Esophagus squamous epithelium (tissue), 5 donors: Measurements from ENCODE around the gene HOATZ. TPM values are rescaled to one million over a fixed set of nuclear protein-coding genes. Genes with fewer than 3 reads are reported as not detected.

Experiments used
- DNase-seq: peaks from one replicate; lab custom pipeline; 2025; lab: John Stamatoyannopoulos, UW
- H3K27ac ChIP-seq, 4 donors: fragments of 200-600 bp; sonication (generic); one replicate each; pipeline ENCODE4 v1.5.1; 2016 to 2019; ENCODE audit warnings: mild to moderate bottlenecking in 1 of 4
- H3K27me3 ChIP-seq, 4 donors: fragments of 200-600 bp; sonication (generic); 1 replicate in 3 of 4; 2 replicates in 1 of 4; pipeline versions ENCODE4 v1.5.1 to v1.6.0; 2017 to 2021; ENCODE audit warnings: antibody characterized with exemption in 1 of 4
- H3K36me3 ChIP-seq, 3 donors: fragments of 200-600 bp; sonication (generic); one replicate each; pipeline ENCODE4 v1.5.1; 2016 to 2019
- H3K4me1 ChIP-seq, 3 donors: fragments of 200-600 bp; sonication (generic); one replicate each; pipeline ENCODE4 v1.5.1; 2017 to 2019
- H3K4me3 ChIP-seq, 4 donors: fragments of 200-600 bp; sonication (generic); 1 replicate in 3 of 4; 2 replicates in 1 of 4; pipeline ENCODE4 v1.5.1; 2016 to 2019; ENCODE audit warnings: mild to moderate bottlenecking in 2 of 4, moderate library complexity in 1 of 4
- H3K9me3 ChIP-seq, 3 donors: fragments of 200-600 bp; sonication (generic); one replicate each; pipeline ENCODE4 v1.5.1; 2016 to 2019
- POLR2A ChIP-seq, 4 donors: fragments of 450-650 bp; IDR thresholded peaks; one replicate each; pipeline ENCODE4 v1.6.1; 2017; ENCODE audit warnings: antibody characterized with exemption in 4 of 4, mild to moderate bottlenecking in 4 of 4, moderate library complexity in 3 of 4
- WGBS, 2 donors: methylation state at CpG; one replicate each; pipeline ENCODE4 v1.1.5; 2018; 5-methylcytosine and 5-hydroxymethylcytosine counted together
- intact Hi-C: fragments of 100-400 bp; cut with DNase I; formaldehyde crosslinking; loops from one replicate; pipeline ENCODE4 v1.15.0; 2022
- total RNA-seq, 4 donors: library from RNA; depleted of rRNA; stranded (reverse); fragments of >200 nt; gene quantifications; one replicate each; pipeline ENCODE4 v1.1.0, GENCODE V29; 2016
- TF ChIP-seq, protein P1 (sequence below), 6 experiments: fragments of 450-650 bp in 4 of 6; fragments of 200-600 bp in 2 of 6; sonication (generic) in 2 of 6; IDR thresholded peaks; one replicate each; pipeline ENCODE4 v1.5.1; 2016 to 2019; ENCODE audit warnings: antibody characterized with exemption in 6 of 6, mild to moderate bottlenecking in 4 of 6, moderate library complexity in 4 of 6
- donor health status: DM: yes; HTN: yes; CAD: no.

HOATZ gene
- total RNA-seq, 4 donors from 2014 or later: not detected

DNA sequence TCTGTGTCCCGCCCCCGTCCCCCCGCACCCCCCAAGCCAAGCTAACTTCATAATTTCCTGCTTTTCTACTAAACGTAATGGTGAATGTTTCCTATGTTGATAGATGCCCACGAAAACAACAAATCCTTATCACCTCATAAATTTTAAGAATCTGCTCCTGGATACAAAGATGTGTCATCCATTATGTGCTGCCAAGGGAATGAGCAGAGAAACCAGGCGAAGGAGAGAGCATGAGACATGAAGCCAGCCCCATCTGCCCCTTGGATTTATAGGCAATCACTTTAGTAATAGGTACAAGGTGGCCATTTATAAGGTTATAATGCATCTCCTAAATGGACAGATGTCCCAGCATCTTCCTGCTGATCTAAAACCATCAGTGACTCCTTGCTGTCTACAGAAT is 56.2 kb downstream of the HOATZ start:
- peaks cover 0 to 19% (median 13%) of the 10 kb centered on the region in 3 donors for H3K4me1 ChIP-seq
- no peak overlapping the region for H3K4me3 ChIP-seq
- intact Hi-C loops: no loop called here
- H3K36me3 ChIP-seq: no peaks in the 10 kb centered on the region
- TF ChIP-seq POLR2A (IDR thresholded peaks at IDR 0.05): no peak
- TF ChIP-seq, protein P1, sequence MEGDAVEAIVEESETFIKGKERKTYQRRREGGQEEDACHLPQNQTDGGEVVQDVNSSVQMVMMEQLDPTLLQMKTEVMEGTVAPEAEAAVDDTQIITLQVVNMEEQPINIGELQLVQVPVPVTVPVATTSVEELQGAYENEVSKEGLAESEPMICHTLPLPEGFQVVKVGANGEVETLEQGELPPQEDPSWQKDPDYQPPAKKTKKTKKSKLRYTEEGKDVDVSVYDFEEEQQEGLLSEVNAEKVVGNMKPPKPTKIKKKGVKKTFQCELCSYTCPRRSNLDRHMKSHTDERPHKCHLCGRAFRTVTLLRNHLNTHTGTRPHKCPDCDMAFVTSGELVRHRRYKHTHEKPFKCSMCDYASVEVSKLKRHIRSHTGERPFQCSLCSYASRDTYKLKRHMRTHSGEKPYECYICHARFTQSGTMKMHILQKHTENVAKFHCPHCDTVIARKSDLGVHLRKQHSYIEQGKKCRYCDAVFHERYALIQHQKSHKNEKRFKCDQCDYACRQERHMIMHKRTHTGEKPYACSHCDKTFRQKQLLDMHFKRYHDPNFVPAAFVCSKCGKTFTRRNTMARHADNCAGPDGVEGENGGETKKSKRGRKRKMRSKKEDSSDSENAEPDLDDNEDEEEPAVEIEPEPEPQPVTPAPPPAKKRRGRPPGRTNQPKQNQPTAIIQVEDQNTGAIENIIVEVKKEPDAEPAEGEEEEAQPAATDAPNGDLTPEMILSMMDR (IDR thresholded peaks at IDR 0.05): no peak
- WGBS, 2 donors: 68 to 82% methylated on average over 6 of the region's 6 CpGs
- H3K27ac ChIP-seq: no peak overlapping the region
- no peaks in the 10 kb centered on the region for H3K27me3 ChIP-seq
- no peaks in the 10 kb centered on the region for H3K9me3 ChIP-seq
- no peak for DNase-seq

DNA sequence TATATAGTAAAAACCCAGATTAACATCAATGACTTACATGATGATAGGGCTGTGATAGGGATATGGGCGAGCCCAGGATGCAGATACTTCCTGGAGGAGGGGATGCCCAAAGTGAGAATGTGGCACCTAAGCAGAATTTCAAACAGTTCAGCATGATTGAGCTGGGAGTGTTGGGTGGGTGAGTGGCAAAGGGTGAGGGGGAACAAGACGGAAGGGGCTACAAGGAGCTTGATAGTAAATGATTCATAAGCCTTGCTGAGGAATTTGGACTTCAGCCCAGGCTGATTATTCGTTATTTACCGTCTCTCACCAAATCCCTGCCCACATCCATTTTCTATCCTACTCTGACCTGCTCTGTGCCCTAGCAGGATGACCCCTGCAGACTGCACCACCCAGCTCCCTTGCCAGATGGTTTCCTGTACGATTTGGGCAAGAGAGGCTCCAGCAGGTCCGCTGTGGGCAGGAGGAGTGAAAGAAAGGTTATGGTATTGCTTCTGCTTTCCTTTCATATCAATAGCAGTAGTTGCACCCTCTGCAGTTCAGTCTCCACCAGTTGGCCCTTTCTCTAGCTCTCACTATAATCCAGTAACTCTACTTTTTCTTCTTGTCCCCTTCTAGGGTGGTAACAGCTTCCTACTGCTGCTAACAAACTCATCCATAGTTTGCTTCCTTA is 57.4 kb downstream of the HOATZ start:
- DNase-seq: no peak
- H3K27ac ChIP-seq: no peak overlapping the region
- TF ChIP-seq POLR2A (IDR thresholded peaks at IDR 0.05): no peak
- TF ChIP-seq, protein P1 (IDR thresholded peaks at IDR 0.05): no peak
- H3K27me3 ChIP-seq: no peaks in the 10 kb centered on the region
- H3K4me1 ChIP-seq: peaks cover 0 to 19% (median 13%) of the 10 kb centered on the region in 3 donors
- H3K4me3 ChIP-seq: no peak overlapping the region
- intact Hi-C loops: no loop called here
- WGBS, 2 donors: 44 to 53% methylated on average over 6 of the region's 6 CpGs
- no peaks in the 10 kb centered on the region for H3K9me3 ChIP-seq
- no peaks in the 10 kb centered on the region for H3K36me3 ChIP-seq

DNA sequence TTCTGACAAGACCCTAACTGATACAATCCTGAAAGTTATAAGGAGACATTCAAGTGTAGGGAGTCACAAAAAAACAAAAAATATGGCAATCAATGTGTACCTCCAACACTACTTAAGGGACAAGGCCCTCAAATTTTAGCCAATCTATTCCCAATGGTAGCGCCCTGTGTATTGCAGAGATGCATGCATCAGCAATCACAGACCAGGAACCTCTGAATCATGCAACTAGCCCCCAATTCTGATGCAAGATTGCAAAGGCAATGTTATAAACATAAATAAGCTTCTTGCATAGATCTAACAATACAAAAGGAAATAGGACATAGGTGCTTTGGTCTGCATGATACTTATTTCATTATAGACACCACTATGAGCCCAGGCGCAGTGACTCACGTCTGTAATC is 58.0 kb downstream of the HOATZ start:
- 91 to 100% methylated on average over 2 to 3 of the region's 3 CpGs for WGBS, 2 donors
- H3K27me3 ChIP-seq: no peaks in the 10 kb centered on the region
- no peak for DNase-seq
- H3K36me3 ChIP-seq: no peaks in the 10 kb centered on the region
- H3K4me1 ChIP-seq: peaks cover 0 to 19% (median 13%) of the 10 kb centered on the region in 3 donors
- intact Hi-C loops: no loop called here
- H3K4me3 ChIP-seq: no peak overlapping the region
- TF ChIP-seq POLR2A (IDR thresholded peaks at IDR 0.05): no peak
- TF ChIP-seq, protein P1 (IDR thresholded peaks at IDR 0.05): no peak
- H3K27ac ChIP-seq: no peak overlapping the region
- H3K9me3 ChIP-seq: no peaks in the 10 kb centered on the region

DNA sequence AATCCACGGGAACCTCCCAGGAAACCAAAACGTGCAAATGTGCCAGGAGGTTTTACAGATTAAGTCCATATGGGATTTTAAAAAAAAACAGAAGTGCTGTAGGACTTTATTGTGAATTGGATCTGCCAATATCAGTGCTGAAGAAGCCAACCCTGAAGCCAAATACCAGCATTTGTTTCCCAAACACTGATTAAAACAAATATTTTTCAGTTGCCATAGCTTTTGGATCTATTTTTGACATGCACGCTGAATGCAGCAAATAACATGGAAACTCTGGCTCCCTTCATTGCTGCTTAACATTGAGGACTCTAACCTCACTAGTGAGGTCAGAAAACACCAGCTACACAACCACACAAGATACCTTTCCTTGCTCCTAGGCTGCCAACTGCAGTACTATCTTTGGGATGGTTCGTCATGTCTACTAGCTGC is 59.3 kb downstream of the HOATZ start:
- no peak for TF ChIP-seq POLR2A (IDR thresholded peaks at IDR 0.05)
- TF ChIP-seq, protein P1 (IDR thresholded peaks at IDR 0.05): no peak
- no peaks in the 10 kb centered on the region for H3K36me3 ChIP-seq
- H3K27ac ChIP-seq: peak overlapping the region in 1 of 4 donors; percentile 4
- no peaks in the 10 kb centered on the region for H3K27me3 ChIP-seq
- intact Hi-C loops: no loop called here
- no peak for DNase-seq
- peaks cover 0 to 19% (median 13%) of the 10 kb centered on the region in 3 donors for H3K4me1 ChIP-seq
- peak overlapping the region in 2 of 4 donors; percentile 20 to 45 for H3K4me3 ChIP-seq
- WGBS, 2 donors: 33 to 34% methylated on average over 4 of the region's 4 CpGs
- no peaks in the 10 kb centered on the region for H3K9me3 ChIP-seq

DNA sequence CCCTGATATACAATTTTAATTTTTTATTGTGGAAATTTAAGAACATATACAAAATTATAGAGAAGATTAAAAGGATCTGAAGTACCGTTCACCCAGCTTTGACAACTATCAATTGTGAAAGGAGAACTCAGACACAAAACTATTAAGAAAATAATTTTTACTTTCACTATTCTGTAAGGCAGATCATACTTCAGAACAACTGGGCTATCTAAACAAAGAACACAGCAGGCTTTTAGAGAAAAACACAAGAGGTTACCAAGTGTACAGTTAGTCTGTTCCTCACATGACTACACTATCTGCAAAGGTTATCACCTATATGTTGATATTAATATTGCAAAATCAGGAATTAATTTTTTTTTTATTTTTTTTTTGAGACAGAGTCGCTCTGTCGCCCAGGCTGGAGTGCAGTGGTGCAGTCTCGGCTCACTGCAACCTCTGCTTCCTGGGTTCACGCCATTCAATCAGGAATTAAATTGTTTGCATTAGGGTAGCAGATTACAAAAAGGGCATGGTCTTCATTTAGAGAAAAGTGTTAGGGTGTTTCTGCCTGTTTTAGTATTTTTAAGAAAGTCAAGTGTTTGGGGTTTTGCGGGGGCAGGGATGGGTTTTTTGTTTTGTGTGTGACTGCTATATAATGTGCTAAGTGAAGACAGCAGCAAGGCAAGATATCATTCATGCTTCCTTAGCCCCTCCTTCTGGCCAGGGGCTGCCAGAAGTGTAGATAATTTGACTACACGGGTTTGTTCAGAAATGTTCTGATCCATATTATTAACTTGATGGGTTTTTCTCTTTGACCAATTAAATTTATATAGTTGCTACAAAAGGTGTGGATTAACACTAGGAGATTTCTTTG is 60.0 kb downstream of the HOATZ start:
- 27 to 37% methylated on average over 7 of the region's 7 CpGs for WGBS, 2 donors
- no peaks in the 10 kb centered on the region for H3K36me3 ChIP-seq
- no peak for DNase-seq
- peaks cover 0 to 19% (median 13%) of the 10 kb centered on the region in 3 donors for H3K4me1 ChIP-seq
- no peaks in the 10 kb centered on the region for H3K9me3 ChIP-seq
- H3K4me3 ChIP-seq: peak overlapping the region in 3 of 4 donors; percentile 12 to 45 (median 20)
- H3K27ac ChIP-seq: peak overlapping the region in 1 of 4 donors; percentile 4
- intact Hi-C loops: no loop called here
- H3K27me3 ChIP-seq: no peaks in the 10 kb centered on the region
- TF ChIP-seq POLR2A (IDR thresholded peaks at IDR 0.05): no peak
- TF ChIP-seq, protein P1 (IDR thresholded peaks at IDR 0.05): no peak
